Endothelial cell of umbilical vein (primary cell): ENCODE data around the gene ALK. TPM values are rescaled to one million over a fixed set of nuclear protein-coding genes. Genes with fewer than 3 reads are reported as not detected.

Source experiments
- BruUV-seq: library from RNA; stranded (reverse); fragments of 400-500 nt; replicated peaks from 2 replicates; lab custom pipeline; 2021; lab: Mats Ljungman, UMichigan
- CTCF ChIA-PET: fragments of 300-600, 350-600 bp; sonication (Branson Sonifier 250); formaldehyde crosslinking; loops from one replicate; lab custom pipeline; 2021; ENCODE audit warnings: antibody characterized with exemption, inconsistent platforms; lab: Charles Lee
- POLR2A ChIA-PET: fragments of 300-600, 350-600 bp; sonication (Branson Sonifier 250); formaldehyde crosslinking; loops from one replicate; lab custom pipeline; 2021; ENCODE audit warnings: antibody characterized with exemption, inconsistent platforms; lab: Charles Lee
- DNase-seq: peaks from one replicate; pipeline ENCODE4 v3.0.0-alpha.2; 2011; ENCODE audit warnings: low read depth, low spot score
- FAIRE-seq: peaks from 2 replicates; lab custom pipeline; 2011; peaks lifted over from hg19 to GRCh38; lab: Jason Lieb, UNC
- H2AFZ ChIP-seq: 2 replicates; pipeline ENCODE4 v1.6.0; 2012; ENCODE audit warnings: low read depth, low read length, control low read depth, inconsistent platforms
- H3K27ac ChIP-seq: 2 replicates; pipeline ENCODE4 v1.5.1; 2011; ENCODE audit warnings: low read depth, mild to moderate bottlenecking, control low read depth, low read length, moderate library complexity; ENCODE audit not compliant: insufficient read depth
- H3K27me3 ChIP-seq, 2 experiments: 2 replicates each; pipeline versions ENCODE4 v1.6.0 to v1.6.1; 2011; ENCODE audit warnings: low read length in 2 of 2, mixed read lengths in 1 of 2; ENCODE audit not compliant: control insufficient read depth in 2 of 2, insufficient read depth in 2 of 2
- H3K36me3 ChIP-seq, 2 experiments: 2 replicates in 1 of 2; 3 replicates in 1 of 2; pipeline ENCODE4 v1.5.1; 2011; ENCODE audit warnings: low read length in 2 of 2, mild to moderate bottlenecking in 1 of 2, moderate library complexity in 1 of 2; ENCODE audit not compliant: control insufficient read depth in 2 of 2, insufficient read depth in 2 of 2; ENCODE audit errors: extremely low read depth in 1 of 2
- H3K4me1 ChIP-seq: 3 replicates; pipeline ENCODE4 v1.5.1; 2011; ENCODE audit warnings: mild to moderate bottlenecking, low read length; ENCODE audit not compliant: control insufficient read depth, insufficient read depth; ENCODE audit errors: extremely low read depth
- H3K4me2 ChIP-seq: 2 replicates; pipeline ENCODE4 v1.6.1; 2011; ENCODE audit warnings: low read length, control low read depth, mixed read lengths; ENCODE audit not compliant: insufficient read depth
- H3K4me3 ChIP-seq, 3 experiments: fragments of 200-600 bp in 1 of 3; sonication (generic), shearing (Covaris generic) in 1 of 3; replicated peaks in 1 of 3; 2 replicates each; pipeline ENCODE4 v1.5.1; 2011 to 2016; ENCODE audit warnings: control low read depth in 3 of 3, low read length in 3 of 3, mild to moderate bottlenecking in 2 of 3, inconsistent platforms in 1 of 3, low read depth in 1 of 3, moderate library complexity in 1 of 3; ENCODE audit not compliant: insufficient read depth in 1 of 3
- H3K79me2 ChIP-seq: 2 replicates; pipeline ENCODE4 v1.6.0; 2012; ENCODE audit warnings: low read length, inconsistent platforms; ENCODE audit not compliant: control insufficient read depth, insufficient read depth
- H3K9ac ChIP-seq: replicated peaks from 2 replicates; pipeline ENCODE3; 2011; ENCODE audit warnings: low read length, control low read depth; ENCODE audit not compliant: insufficient read depth; ENCODE audit errors: extremely low read depth
- H3K9me1 ChIP-seq: replicated peaks from 3 replicates; pipeline ENCODE4 v1.6.0; 2011; ENCODE audit warnings: mild to moderate bottlenecking, low read length; ENCODE audit not compliant: control insufficient read depth, insufficient read depth; ENCODE audit errors: extremely low read depth
- H3K9me3 ChIP-seq: replicated peaks from 2 replicates; pipeline ENCODE4 v1.5.1; 2012; ENCODE audit warnings: low read length, inconsistent platforms; ENCODE audit not compliant: control insufficient read depth, insufficient read depth
- H4K20me1 ChIP-seq: replicated peaks from 2 replicates; pipeline ENCODE3; 2011; ENCODE audit warnings: mild to moderate bottlenecking, low read length; ENCODE audit not compliant: control insufficient read depth, insufficient read depth; ENCODE audit errors: extremely low read depth
- CTCF ChIP-seq, 2 donors: IDR thresholded peaks; 1 replicate in 1 of 2; 2 replicates in 1 of 2; pipeline ENCODE4 v1.5.1; 2011; ENCODE audit warnings: low read length in 2 of 2, mild to moderate bottlenecking in 2 of 2, moderate library complexity in 2 of 2, control low read depth in 1 of 2, inconsistent platforms in 1 of 2, low read depth in 1 of 2; ENCODE audit not compliant: insufficient read depth in 1 of 2; ENCODE audit errors: extremely low read depth in 1 of 2
- EZH2 ChIP-seq: IDR thresholded peaks from 2 replicates; pipeline ENCODE4 v1.6.1; 2012; ENCODE audit warnings: borderline replicate concordance, low read depth, mild to moderate bottlenecking, moderate library complexity, low read length, inconsistent platforms; ENCODE audit not compliant: severe bottlenecking
- FOS ChIP-seq: IDR thresholded peaks from 2 replicates; pipeline ENCODE4 v1.6.1; 2011; ENCODE audit warnings: mild to moderate bottlenecking, low read length, moderate library complexity, borderline replicate concordance; ENCODE audit not compliant: insufficient read depth
- GATA2 ChIP-seq: IDR thresholded peaks from 2 replicates; pipeline ENCODE4 v1.7.0; 2011; ENCODE audit warnings: low read depth, mild to moderate bottlenecking, moderate library complexity, mixed read lengths, low read length; ENCODE audit not compliant: insufficient read length, insufficient read depth
- JUN ChIP-seq: IDR thresholded peaks from 2 replicates; pipeline ENCODE4 v1.6.1; 2011; ENCODE audit warnings: borderline replicate concordance, low read depth; ENCODE audit not compliant: insufficient read length, insufficient read depth
- MAX ChIP-seq: IDR thresholded peaks from 2 replicates; pipeline ENCODE4 v1.6.1; 2011; ENCODE audit not compliant: insufficient read depth, insufficient read length
- MYC ChIP-seq: IDR thresholded peaks from one replicate; pipeline ENCODE4 v1.6.1; 2011; ENCODE audit warnings: mild to moderate bottlenecking, low read depth, low read length
- POLR2A ChIP-seq: IDR thresholded peaks from 2 replicates; pipeline ENCODE4 v1.6.1; 2012; ENCODE audit warnings: low read depth, mild to moderate bottlenecking, control low read depth, low read length
- POLR2AphosphoS5 ChIP-seq: IDR thresholded peaks from 2 replicates; pipeline ENCODE4 v1.6.1; 2012; ENCODE audit warnings: low read depth, mild to moderate bottlenecking, control low read depth, low read length, moderate library complexity; ENCODE audit not compliant: insufficient read depth
- dilution Hi-C: fragments of 300-500 bp; cut with MboI; formaldehyde crosslinking; loops from one replicate; pipeline ENCODE4 v1.15.0; 2019; ENCODE audit warnings: low sequenced_read_pairs; ENCODE audit not compliant: extremely low pct_ligation_motif_present
- intact Hi-C: fragments of 100-400 bp; cut with micrococcal nuclease; formaldehyde crosslinking; loops from one replicate; pipeline ENCODE4 v1.10.0; 2022
- polyA plus RNA-seq, 4 experiments: library from polyadenylated mRNA; depleted of rRNA in 3 of 4; stranded (reverse) in 3 of 4; unstranded in 1 of 4; fragments of >200 nt; gene quantifications; 2 replicates each; pipeline versions ENCODE4 v1.2.1 to v1.2.3, GENCODE V29; 2011 to 2012; ENCODE audit warnings: missing spikeins in 1 of 4
- total RNA-seq: library from RNA; stranded (reverse); gene quantifications from 2 replicates; pipeline ENCODE4 v1.2.3, GENCODE V29; 2021

Gene ALK
- total and polyA plus RNA-seq, 2 donors (not counting 3 experiments of a cell fraction or from before 2014, with no cell fraction given): not detected

GRCh38 chr2:29370173-29370572 lies 551.2 kb downstream of the ALK start:
- Histone ChIP-seq H3K79me2 (no peaks in the 10 kb centered on the region), H3K4me1 (no peaks in the 10 kb centered on the region), H3K9me3 (no peaks in the 10 kb centered on the region), H3K4me3 (no peak overlapping the region), H3K27ac (no peak overlapping the region), H3K27me3 (no peaks in the 10 kb centered on the region), H3K9ac (no peak overlapping the region), H4K20me1 (no peaks in the 10 kb centered on the region), H2AFZ (no peak overlapping the region), H3K4me2 (no peak overlapping the region), H3K9me1 (no peaks in the 10 kb centered on the region), H3K36me3 (no peaks in the 10 kb centered on the region)
- BruUV-seq: no TSS peak
- no peak for TF ChIP-seq GATA2
- TF ChIP-seq MYC: no peak
- no peak for TF ChIP-seq POLR2A
- TF ChIP-seq POLR2AphosphoS5: no peak
- no peak for TF ChIP-seq EZH2
- CTCF ChIA-PET: no interaction called here
- no peak for FAIRE-seq
- POLR2A ChIA-PET: no interaction called here
- DNase-seq: no peak
- dilution Hi-C loops (no loop called here), intact Hi-C loops (no loop called here)

- Histone ChIP-seq H3K4me3 (no peak overlapping the region), H3K4me1 (no peaks in the 10 kb centered on the region), H3K9me3 (no peaks in the 10 kb centered on the region), H3K79me2 (no peaks in the 10 kb centered on the region), H3K9me1 (no peaks in the 10 kb centered on the region), H4K20me1 (no peaks in the 10 kb centered on the region), H3K9ac (no peak overlapping the region), H3K4me2 (no peak overlapping the region), H3K36me3 (no peaks in the 10 kb centered on the region), H3K27ac (no peak overlapping the region), H3K27me3 (no peaks in the 10 kb centered on the region), H2AFZ (no peak overlapping the region)
- FAIRE-seq: no peak
- TF ChIP-seq POLR2AphosphoS5: no peak
- TF ChIP-seq MYC: no peak
- TF ChIP-seq POLR2A: no peak
- no peak for TF ChIP-seq FOS
- no peak for TF ChIP-seq EZH2
- TF ChIP-seq CTCF (IDR thresholded peaks at IDR 0.05; ENCODE audit: extremely low read depth in 1 of 2, insufficient read depth in 1 of 2, low read depth in 1 of 2, low read length in 2 of 2): no peak
- no peak for TF ChIP-seq JUN
- TF ChIP-seq MAX: no peak
- TF ChIP-seq GATA2: no peak
- CTCF ChIA-PET: no interaction called here
- POLR2A ChIA-PET: no interaction called here
- BruUV-seq: no TSS peak
- no peak for DNase-seq
- intact Hi-C loops: no loop called here
- dilution Hi-C loops: no loop called here
Observed at GRCh38 chr2:29368659-29369040, 552.7 kb downstream of the ALK start.
